GM19467 (cell line): ENCODE results near the gene CACNB1.

Experiments used
- ATAC-seq: cut with Tn5 transposase; IDR thresholded peaks from one replicate; pipeline ENCODE4 v1.9.1; 2021; ENCODE audit warnings: mild to moderate bottlenecking, moderate library complexity; ENCODE audit not compliant: unreplicated experiment

The CACNB1 gene

GRCh38 chr17:39225959-39226683 is 28.7 kb upstream of the CACNB1 start:
- no peak for ATAC-seq

- ATAC-seq, result no peak
Observed at GRCh38 chr17:39225308-39225958, 28.0 kb upstream of the CACNB1 start, which contains the start of gene STAC2. Gene STAC2, minus strand, starts transcription at chr17:39225945. Its CDS starts 443 bp downstream, at chr17:39225502.

- ATAC-seq, result no peak
Observed at GRCh38 chr17:39224778-39225307, 27.4 kb upstream of the CACNB1 start.

GRCh38 chr17:39223907-39224777 is 26.7 kb upstream of the CACNB1 start:
- no peak for ATAC-seq

- ATAC-seq, result no peak
Observed at GRCh38 chr17:39222866-39223834, 25.7 kb upstream of the CACNB1 start.

GRCh38 chr17:39222151-39222550 is 24.7 kb upstream of the CACNB1 start:
- ATAC-seq, result no peak

- ATAC-seq, result no peak
Observed at GRCh38 chr17:39221572-39221971, 24.1 kb upstream of the CACNB1 start.

GRCh38 chr17:39219647-39220154 is 22.2 kb upstream of the CACNB1 start:
- ATAC-seq, result no peak

- no peak for ATAC-seq
Observed at GRCh38 chr17:39218906-39219305, 21.4 kb upstream of the CACNB1 start.

- ATAC-seq, result no peak
Observed at GRCh38 chr17:39217734-39218369, 20.4 kb upstream of the CACNB1 start.

- ATAC-seq, result no peak
Observed at GRCh38 chr17:39213852-39214251, 16.4 kb upstream of the CACNB1 start.

- no peak for ATAC-seq
Observed at GRCh38 chr17:39212841-39213480, 15.5 kb upstream of the CACNB1 start.

- ATAC-seq, result no peak
Observed at GRCh38 chr17:39212195-39212810, 14.8 kb upstream of the CACNB1 start.

- ATAC-seq, result no peak
Observed at GRCh38 chr17:39210093-39210434, 12.6 kb upstream of the CACNB1 start.

GRCh38 chr17:39209317-39210092 is 12.0 kb upstream of the CACNB1 start:
- no peak for ATAC-seq

- ATAC-seq, result no peak
Observed at GRCh38 chr17:39208893-39209292, 11.4 kb upstream of the CACNB1 start.

GRCh38 chr17:39208136-39208535 is 10.7 kb upstream of the CACNB1 start:
- ATAC-seq, result no peak

GRCh38 chr17:39205112-39205526 is 7.7 kb upstream of the CACNB1 start:
- no peak for ATAC-seq
